Ovary (tissue), 3 donors: ENCODE results near the gene GPSM1.

ENCODE experiments used
- POLR2A ChIP-seq: fragments of 450-650 bp; IDR thresholded peaks from one replicate; pipeline ENCODE4 v1.6.1; 2017; ENCODE audit warnings: antibody characterized with exemption, mild to moderate bottlenecking, moderate library complexity
- TF ChIP-seq, protein P1 (sequence below), 3 donors: fragments of 450-650 bp in 2 of 3; fragments of 200-600 bp in 1 of 3; IDR thresholded peaks; one replicate each; pipeline versions ENCODE4 v1.5.1 to v1.8.0; 2016 to 2022; ENCODE audit warnings: antibody characterized with exemption in 3 of 3, mild to moderate bottlenecking in 1 of 3
- donor health status: DM: no; HTN: no; CAD: no.

DNA sequence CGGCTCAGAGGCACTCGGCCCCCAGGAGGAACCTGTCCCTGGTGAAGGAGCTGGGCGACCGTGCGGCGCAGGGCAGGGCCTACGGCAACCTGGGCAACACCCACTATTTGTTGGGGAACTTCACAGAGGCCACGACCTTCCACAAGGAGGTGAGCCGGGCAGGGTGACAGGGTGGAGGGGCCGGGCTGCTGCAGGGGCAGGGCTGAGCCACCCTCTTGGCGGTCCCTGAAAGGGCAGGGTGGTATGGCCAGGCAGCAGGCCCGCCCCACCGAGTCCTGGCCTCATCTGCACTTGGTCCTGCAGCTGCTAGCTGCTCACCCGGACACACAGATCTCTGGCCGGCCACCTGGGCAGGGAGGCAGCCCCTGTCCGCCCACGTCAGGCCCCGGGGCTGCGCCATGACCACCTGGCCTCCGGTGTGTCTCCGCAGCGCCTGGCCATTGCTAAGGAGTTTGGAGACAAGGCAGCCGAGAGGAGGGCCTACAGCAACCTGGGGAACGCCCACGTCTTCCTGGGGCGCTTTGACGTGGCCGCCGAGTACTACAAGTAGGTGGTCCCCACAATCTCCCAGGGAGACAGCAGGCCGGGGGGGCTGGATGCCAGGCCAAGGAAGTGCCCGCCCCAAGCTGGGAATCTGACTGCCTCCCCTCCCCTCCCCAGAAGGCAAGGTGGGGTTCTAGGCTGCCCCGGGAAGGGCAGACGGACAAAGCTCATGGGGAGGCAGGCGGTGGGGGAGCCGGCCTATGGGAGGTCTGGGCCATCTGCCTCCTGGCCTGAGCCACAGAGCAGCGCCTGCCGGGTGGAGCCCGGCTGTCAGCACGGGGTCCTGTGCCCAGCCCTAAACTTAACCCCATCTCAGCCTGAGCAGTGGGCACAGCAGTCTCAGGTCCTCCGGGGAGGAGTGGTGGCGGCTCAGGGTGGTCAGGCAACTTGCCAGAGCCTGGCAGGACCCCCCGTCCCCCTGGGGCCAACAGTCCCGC is 10.4 kb downstream of the GPSM1 start:
- TF ChIP-seq, protein P1, sequence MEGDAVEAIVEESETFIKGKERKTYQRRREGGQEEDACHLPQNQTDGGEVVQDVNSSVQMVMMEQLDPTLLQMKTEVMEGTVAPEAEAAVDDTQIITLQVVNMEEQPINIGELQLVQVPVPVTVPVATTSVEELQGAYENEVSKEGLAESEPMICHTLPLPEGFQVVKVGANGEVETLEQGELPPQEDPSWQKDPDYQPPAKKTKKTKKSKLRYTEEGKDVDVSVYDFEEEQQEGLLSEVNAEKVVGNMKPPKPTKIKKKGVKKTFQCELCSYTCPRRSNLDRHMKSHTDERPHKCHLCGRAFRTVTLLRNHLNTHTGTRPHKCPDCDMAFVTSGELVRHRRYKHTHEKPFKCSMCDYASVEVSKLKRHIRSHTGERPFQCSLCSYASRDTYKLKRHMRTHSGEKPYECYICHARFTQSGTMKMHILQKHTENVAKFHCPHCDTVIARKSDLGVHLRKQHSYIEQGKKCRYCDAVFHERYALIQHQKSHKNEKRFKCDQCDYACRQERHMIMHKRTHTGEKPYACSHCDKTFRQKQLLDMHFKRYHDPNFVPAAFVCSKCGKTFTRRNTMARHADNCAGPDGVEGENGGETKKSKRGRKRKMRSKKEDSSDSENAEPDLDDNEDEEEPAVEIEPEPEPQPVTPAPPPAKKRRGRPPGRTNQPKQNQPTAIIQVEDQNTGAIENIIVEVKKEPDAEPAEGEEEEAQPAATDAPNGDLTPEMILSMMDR (IDR thresholded peaks at IDR 0.05), result no peak
- TF ChIP-seq POLR2A, result no peak
